Activated CD4-positive, alpha-beta memory T cell treated with anti-CD3 and anti-CD28 coated beads, Interleukin-2, amount 10 ng/mL, durations not matched to agents 7 days and 5 days (primary cell): ENCODE measurements around the gene BEND6. TPM values are rescaled to one million over a fixed set of nuclear protein-coding genes. Genes with fewer than 3 reads are reported as not detected.

ENCODE experiments used
- CTCF ChIA-PET: fragments of 350-600 bp; sonication (Branson Sonifier 250); formaldehyde crosslinking; loops from one replicate; lab custom pipeline; 2021; ENCODE audit warnings: antibody characterized with exemption, inconsistent platforms; lab: Charles Lee
- POLR2A ChIA-PET: fragments of 350-600 bp; sonication (Branson Sonifier 250); formaldehyde crosslinking; loops from one replicate; lab custom pipeline; 2021; ENCODE audit warnings: antibody characterized with exemption; lab: Charles Lee
- DNase-seq: peaks from one replicate; pipeline ENCODE4 v3.0.0-alpha.2; 2020
- H3K27ac Mint-ChIP-seq: one replicate; pipeline ENCODE4 v1.8.0; 2021; ENCODE audit warnings: mild to moderate bottlenecking, mixed read lengths
- H3K27me3 Mint-ChIP-seq: one replicate; pipeline ENCODE4 v1.8.0; 2021; ENCODE audit warnings: mixed read lengths
- H3K36me3 Mint-ChIP-seq: one replicate; pipeline ENCODE4 v1.8.0; 2021; ENCODE audit warnings: low read depth, mixed read lengths
- H3K4me1 Mint-ChIP-seq: one replicate; pipeline ENCODE4 v1.8.0; 2021; ENCODE audit warnings: mixed read lengths
- H3K4me3 Mint-ChIP-seq: one replicate; pipeline ENCODE4 v1.8.0; 2021; ENCODE audit warnings: mild to moderate bottlenecking, mixed read lengths
- H3K9me3 Mint-ChIP-seq: one replicate; pipeline ENCODE4 v1.8.0; 2021; ENCODE audit warnings: mixed read lengths
- total RNA-seq, 2 experiments: library from RNA; stranded (reverse); gene quantifications; one replicate each; pipeline ENCODE4 v1.2.3, GENCODE V29; 2021

Gene BEND6
- total RNA-seq, 2 experiments from 2014 or later = not detected

DNA sequence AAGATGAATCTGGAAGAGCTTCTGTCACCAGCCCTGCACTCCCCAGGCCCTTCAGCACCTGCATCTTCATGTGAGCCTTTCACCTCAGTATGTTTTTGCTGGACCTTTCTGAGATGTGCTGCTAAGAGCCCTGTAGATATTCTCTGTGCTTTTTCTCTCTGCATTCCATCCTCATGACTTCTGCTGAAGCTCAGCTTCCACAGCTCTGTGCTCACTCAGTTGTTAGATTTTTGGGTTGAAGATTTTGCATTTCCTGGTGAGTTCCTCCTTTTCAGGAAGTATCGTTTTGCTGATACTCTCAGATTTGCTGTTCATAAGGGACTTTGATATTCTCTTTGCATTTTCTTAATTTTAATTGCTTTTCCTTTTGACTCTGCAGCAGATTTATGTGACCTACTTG, 109.9 kb downstream of the BEND6 start:
- POLR2A ChIA-PET = interaction anchor here (0.9 kb wide), 1 partner anchor 74 kb away, joined by 3 read pairs; no protein-coding TSS in a partner anchor
- no peak for DNase-seq
- Mint-ChIP-seq H3K27ac (no peak overlapping the region), H3K9me3 (no peaks in the 10 kb centered on the region), H3K27me3 (no peaks in the 10 kb centered on the region), H3K4me3 (no peak overlapping the region), H3K4me1 (peaks cover 12% of the 10 kb centered on the region), H3K36me3 (peaks cover 24% of the 10 kb centered on the region)
- CTCF ChIA-PET = no interaction called here

DNA sequence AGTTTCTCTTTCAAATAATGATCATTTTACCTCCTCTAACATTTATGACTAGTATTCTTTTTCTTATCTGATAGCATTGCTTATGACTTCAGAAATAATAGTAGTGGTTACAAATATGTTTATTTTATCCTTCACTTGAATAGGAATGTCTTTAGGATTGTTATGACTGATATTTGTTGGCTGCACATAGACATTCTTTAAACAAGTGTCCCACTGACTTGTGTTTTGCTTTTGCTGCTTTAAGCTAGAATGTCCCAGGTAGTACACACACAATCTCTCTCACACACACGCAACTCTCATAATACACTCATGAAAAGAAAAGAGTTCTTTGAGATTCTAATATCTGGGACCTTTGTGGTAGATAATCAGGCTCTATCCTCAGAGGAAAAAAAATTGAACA, 113.2 kb downstream of the BEND6 start:
- Mint-ChIP-seq H3K4me3 (no peak overlapping the region), H3K9me3 (no peaks in the 10 kb centered on the region), H3K36me3 (peaks cover 16% of the 10 kb centered on the region), H3K27ac (no peak overlapping the region), H3K27me3 (no peaks in the 10 kb centered on the region), H3K4me1 (peaks cover 12% of the 10 kb centered on the region)
- POLR2A ChIA-PET = no interaction called here
- DNase-seq = no peak
- CTCF ChIA-PET = no interaction called here

DNA sequence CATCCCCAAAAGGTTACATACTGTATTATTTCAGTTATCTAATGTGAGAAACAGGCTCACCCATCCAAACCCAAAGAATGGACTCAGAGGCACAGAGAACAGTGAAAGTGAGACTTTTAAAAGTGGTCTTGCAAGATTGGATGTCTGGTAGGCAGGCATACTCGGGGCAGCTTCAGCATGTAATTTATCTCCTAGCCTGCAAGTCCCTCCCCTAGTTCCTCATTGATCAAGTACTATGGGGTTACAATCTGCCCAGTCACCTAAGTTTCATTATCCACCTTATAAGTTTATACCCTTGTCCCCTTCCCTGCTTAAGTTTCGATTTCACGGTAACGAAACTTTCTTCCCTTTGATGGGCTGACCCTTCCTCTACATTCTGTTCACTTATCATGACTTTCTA, 114.3 kb downstream of the BEND6 start:
- peaks cover 18% of the 10 kb centered on the region for H3K36me3 Mint-ChIP-seq
- ChIA-PET POLR2A (no interaction called here), CTCF (no interaction called here)
- DNase-seq = no peak
- H3K27ac Mint-ChIP-seq = no peak overlapping the region
- no peaks in the 10 kb centered on the region for H3K9me3 Mint-ChIP-seq
- no peak overlapping the region for H3K4me3 Mint-ChIP-seq
- no peaks in the 10 kb centered on the region for H3K27me3 Mint-ChIP-seq
- H3K4me1 Mint-ChIP-seq = peaks cover 12% of the 10 kb centered on the region

DNA sequence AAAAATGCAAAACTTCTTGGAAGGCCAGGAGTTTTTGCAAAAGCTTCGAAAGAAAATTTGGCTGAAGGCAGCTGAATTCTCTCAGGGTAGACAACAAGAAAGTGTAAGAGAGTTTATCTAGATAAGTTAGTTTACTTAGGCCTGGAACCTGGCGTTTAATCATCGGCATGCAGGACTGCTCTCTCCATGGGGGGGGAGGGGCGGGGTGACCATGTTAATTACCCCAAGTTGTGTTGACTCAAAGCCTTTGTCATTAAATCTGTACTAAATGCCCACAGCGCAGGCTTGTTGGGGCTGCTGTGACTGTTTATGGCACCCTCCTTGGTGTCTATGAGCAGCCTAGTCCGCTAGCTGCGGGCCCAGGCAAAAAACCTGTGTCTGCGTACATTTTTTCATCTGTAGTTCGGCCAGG, 115.0 kb downstream of the BEND6 start:
- ChIA-PET CTCF (no interaction called here), POLR2A (no interaction called here)
- H3K27ac Mint-ChIP-seq = no peak overlapping the region
- H3K4me3 Mint-ChIP-seq = no peak overlapping the region
- no peaks in the 10 kb centered on the region for H3K9me3 Mint-ChIP-seq
- DNase-seq = no peak
- peaks cover 6% of the 10 kb centered on the region for H3K4me1 Mint-ChIP-seq
- no peaks in the 10 kb centered on the region for H3K27me3 Mint-ChIP-seq
- H3K36me3 Mint-ChIP-seq = peaks cover 15% of the 10 kb centered on the region

DNA sequence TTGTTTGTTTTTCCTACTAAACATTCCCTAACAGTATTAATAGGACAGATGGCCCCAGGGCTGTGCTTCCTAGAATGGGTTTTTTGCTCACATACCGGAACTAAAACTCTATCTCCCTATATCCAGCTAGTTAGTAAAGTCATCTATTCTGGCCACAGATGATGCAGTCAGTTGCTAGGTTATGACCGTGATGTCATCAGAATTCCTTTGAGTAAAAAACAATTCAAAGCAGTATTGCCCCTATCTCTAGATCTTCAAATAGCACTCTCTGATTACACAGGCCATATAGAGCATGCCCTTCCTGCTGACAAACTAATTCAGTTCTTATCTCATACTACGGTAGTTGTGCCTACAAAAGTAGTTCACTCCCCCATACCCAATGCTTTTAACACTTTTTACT, 117.2 kb downstream of the BEND6 start:
- CTCF ChIA-PET = no interaction called here
- H3K9me3 Mint-ChIP-seq = no peaks in the 10 kb centered on the region

DNA sequence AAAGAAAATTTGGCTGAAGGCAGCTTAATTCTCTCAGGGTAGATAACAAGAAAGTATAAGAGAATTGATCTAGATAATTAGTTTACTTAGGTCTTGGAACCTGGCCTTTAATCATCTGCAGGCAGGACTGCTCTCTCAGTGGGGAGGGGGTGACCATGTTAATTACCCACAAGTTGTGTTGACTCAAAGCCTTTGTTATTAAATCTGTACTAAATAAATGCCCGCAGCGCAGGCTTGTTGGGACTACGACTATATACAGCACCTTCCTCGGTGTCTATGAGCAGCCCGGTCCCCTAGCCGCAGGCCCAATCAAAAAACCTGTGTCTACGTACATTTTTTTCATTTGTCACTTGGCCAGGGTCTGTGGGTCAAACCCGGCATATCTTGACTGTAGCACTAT, 119.5 kb downstream of the BEND6 start:
- H3K4me1 Mint-ChIP-seq = peaks cover 2% of the 10 kb centered on the region
- no peak for DNase-seq
- no peak overlapping the region for H3K27ac Mint-ChIP-seq
- ChIA-PET CTCF (no interaction called here), POLR2A (no interaction called here)
- H3K27me3 Mint-ChIP-seq = no peaks in the 10 kb centered on the region
- no peaks in the 10 kb centered on the region for H3K9me3 Mint-ChIP-seq
- H3K36me3 Mint-ChIP-seq = peaks cover 8% of the 10 kb centered on the region
- no peak overlapping the region for H3K4me3 Mint-ChIP-seq

More for the DNA sequence above, 117.2 kb downstream of the BEND6 start:
- Mint-ChIP-seq H3K27me3 (no peaks in the 10 kb centered on the region), H3K36me3 (peaks cover 12% of the 10 kb centered on the region), H3K4me1 (no peaks in the 10 kb centered on the region), H3K27ac (no peak overlapping the region), H3K4me3 (no peak overlapping the region)
- DNase-seq = no peak
- POLR2A ChIA-PET = no interaction called here

DNA sequence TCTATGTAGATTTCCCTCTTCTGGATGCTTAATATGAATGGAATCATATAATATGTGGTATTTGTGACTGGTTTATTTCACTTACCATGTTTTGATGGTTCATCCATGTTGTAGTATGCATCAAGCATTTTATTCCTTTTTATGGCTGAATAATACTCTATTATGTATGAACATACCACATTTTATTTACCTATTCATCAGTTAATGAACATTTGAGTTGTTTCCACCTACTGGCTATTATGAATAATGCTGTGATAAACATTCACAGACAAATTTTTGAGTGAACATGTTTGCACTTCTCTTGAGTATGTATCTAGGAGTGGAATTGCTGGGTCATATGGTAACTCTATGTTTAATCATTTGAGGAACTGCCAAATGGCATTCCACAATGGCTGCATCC, 120.2 kb downstream of the BEND6 start:
- Mint-ChIP-seq H3K27ac (no peak overlapping the region), H3K27me3 (no peaks in the 10 kb centered on the region), H3K36me3 (peaks cover 5% of the 10 kb centered on the region), H3K4me3 (no peak overlapping the region), H3K9me3 (peaks cover 1% of the 10 kb centered on the region), H3K4me1 (peaks cover 2% of the 10 kb centered on the region)
- DNase-seq = no peak
- ChIA-PET CTCF (no interaction called here), POLR2A (no interaction called here)

Other genes with a start within 250 kb of the BEND6 start
- gene KIAA1586, start 91.6 kb downstream of the BEND6 start, total RNA-seq = 10 to 100 TPM; 11.8 to 12.6 TPM
- gene ZNF451, start 135.1 kb downstream of the BEND6 start, total RNA-seq = 10 to 100 TPM; 55.9 to 56.4 TPM
- 1 to 10 TPM; 5.7 to 5.8 TPM for gene BAG2, start 217.2 kb downstream of the BEND6 start, total RNA-seq